Muscle layer of colon (tissue), 2 donors: ENCODE results near the gene LRP4.
"Not testable (repeated sequence)": the region's sequence is repeated elsewhere in the genome, so short reads cannot be mapped to it uniquely, and the experiment has no call there.

Source experiments
- H3K27ac ChIP-seq: one replicate; pipeline ENCODE4 v1.7.0; 2013; ENCODE audit warnings: low read depth, mild to moderate bottlenecking, low read length, moderate library complexity
- H3K27me3 ChIP-seq, 2 donors: one replicate each; pipeline ENCODE4 v1.7.0; 2013; ENCODE audit warnings: low read length in 2 of 2, mild to moderate bottlenecking in 2 of 2; ENCODE audit not compliant: insufficient read depth in 2 of 2, control insufficient read depth in 1 of 2
- H3K36me3 ChIP-seq: one replicate; pipeline ENCODE4 v1.7.0; 2013; ENCODE audit warnings: mild to moderate bottlenecking, low read length; ENCODE audit not compliant: insufficient read depth
- H3K4me1 ChIP-seq: one replicate; pipeline ENCODE4 v1.7.0; 2013; ENCODE audit warnings: mild to moderate bottlenecking, low read length; ENCODE audit not compliant: insufficient read depth
- H3K4me3 ChIP-seq, 2 donors: one replicate each; pipeline ENCODE4 v1.7.0; 2013; ENCODE audit warnings: low read length in 2 of 2, low read depth in 1 of 2, mild to moderate bottlenecking in 1 of 2, moderate library complexity in 1 of 2
- H3K9ac ChIP-seq: one replicate; pipeline ENCODE4 v1.7.0; 2013; ENCODE audit warnings: low read length
- H3K9me3 ChIP-seq: one replicate; pipeline ENCODE4 v1.7.0; 2013; ENCODE audit warnings: mild to moderate bottlenecking, low read length
- donor health status: abdominal sarcoma.
- donor health status: Adenocarcinoma of cecum.

LRP4 gene

GRCh38 chr11:46948378-46949131, 30.2 kb upstream of the LRP4 start:
- Histone ChIP-seq H3K4me1 (peaks cover 12% of the 10 kb centered on the region), H3K27me3 (no peaks in the 10 kb centered on the region), H3K9ac (no peak overlapping the region), H3K4me3 (no peak overlapping the region), H3K9me3 (no peaks in the 10 kb centered on the region), H3K27ac (no peak overlapping the region), H3K36me3 (no peaks in the 10 kb centered on the region)

GRCh38 chr11:46947399-46948077, 29.2 kb upstream of the LRP4 start:
- no peak overlapping the region for H3K27ac ChIP-seq

GRCh38 chr11:46944356-46945075, 26.2 kb upstream of the LRP4 start:
- H3K9ac ChIP-seq: no peak overlapping the region
- no peaks in the 10 kb centered on the region for H3K36me3 ChIP-seq
- H3K9me3 ChIP-seq: no peaks in the 10 kb centered on the region
- no peak overlapping the region for H3K4me3 ChIP-seq
- no peak overlapping the region for H3K27ac ChIP-seq
- H3K27me3 ChIP-seq: no peaks in the 10 kb centered on the region
- H3K4me1 ChIP-seq: peaks cover 12% of the 10 kb centered on the region

More at GRCh38 chr11:46947399-46948077, 29.2 kb upstream of the LRP4 start:
- peaks cover 12% of the 10 kb centered on the region for H3K4me1 ChIP-seq
- no peaks in the 10 kb centered on the region for H3K36me3 ChIP-seq
- H3K9ac ChIP-seq: no peak overlapping the region
- H3K4me3 ChIP-seq: no peak overlapping the region
- H3K9me3 ChIP-seq: no peaks in the 10 kb centered on the region
- H3K27me3 ChIP-seq: no peaks in the 10 kb centered on the region

- H3K9me3 ChIP-seq: no peaks in the 10 kb centered on the region
- no peaks in the 10 kb centered on the region for H3K4me1 ChIP-seq
- H3K27me3 ChIP-seq: no peaks in the 10 kb centered on the region
- no peak overlapping the region for H3K4me3 ChIP-seq
- H3K36me3 ChIP-seq: no peaks in the 10 kb centered on the region
- no peak overlapping the region for H3K27ac ChIP-seq
- H3K9ac ChIP-seq: no peak overlapping the region
Measured at GRCh38 chr11:46942172-46942571, 23.8 kb upstream of the LRP4 start.

- peak within 1 kb of the TSS; percentile 52 for H3K27ac ChIP-seq
- H3K36me3 ChIP-seq: no peaks in the 10 kb centered on the region
- peak within 1 kb of the TSS; percentile 79 for H3K4me3 ChIP-seq
- no peaks in the 10 kb centered on the region for H3K27me3 ChIP-seq
- H3K4me1 ChIP-seq: no peaks in the 10 kb centered on the region
- H3K9ac ChIP-seq: peak within 1 kb of the TSS; percentile 45
- no peaks in the 10 kb centered on the region for H3K9me3 ChIP-seq
Measured at GRCh38 chr11:46936138-46937110, 18.1 kb upstream of the LRP4 start, which contains the start of gene CSTPP1. Gene CSTPP1, plus strand, starts transcription at chr11:46936761. Its CDS starts 45 bp downstream, at chr11:46936806.

GRCh38 chr11:46930089-46930488, 11.7 kb upstream of the LRP4 start:
- H3K4me3 ChIP-seq: no peak overlapping the region
- no peak overlapping the region for H3K9ac ChIP-seq
- no peak overlapping the region for H3K27ac ChIP-seq
- no peaks in the 10 kb centered on the region for H3K36me3 ChIP-seq
- H3K27me3 ChIP-seq: no peaks in the 10 kb centered on the region
- H3K9me3 ChIP-seq: no peaks in the 10 kb centered on the region
- H3K4me1 ChIP-seq: no peaks in the 10 kb centered on the region

- not testable (repeated sequence) for H3K4me1 ChIP-seq, H3K9me3 ChIP-seq, H3K9ac ChIP-seq, H3K4me3 ChIP-seq, H3K27ac ChIP-seq, H3K27me3 ChIP-seq, H3K36me3 ChIP-seq
Measured at GRCh38 chr11:46928701-46929100, 10.4 kb upstream of the LRP4 start.

GRCh38 chr11:46927928-46928327, 9.6 kb upstream of the LRP4 start:
- H3K36me3 ChIP-seq, H3K9me3 ChIP-seq, H3K4me1 ChIP-seq, H3K9ac ChIP-seq, H3K27me3 ChIP-seq, H3K27ac ChIP-seq, H3K4me3 ChIP-seq: not testable (repeated sequence)

- H3K9me3 ChIP-seq: no peaks in the 10 kb centered on the region
- no peak overlapping the region for H3K9ac ChIP-seq
- H3K4me1 ChIP-seq: peaks cover 44% of the 10 kb centered on the region
- H3K27ac ChIP-seq: peak overlapping the region; percentile 61
- H3K4me3 ChIP-seq: no peak overlapping the region
- peaks cover 0 to 7% of the 10 kb centered on the region in 2 donors for H3K27me3 ChIP-seq
- no peaks in the 10 kb centered on the region for H3K36me3 ChIP-seq
Measured at GRCh38 chr11:46920755-46921154, 2.4 kb upstream of the LRP4 start.

GRCh38 chr11:46918788-46919513, 601 bp upstream of the LRP4 start:
- Histone ChIP-seq H3K4me3 (peak overlapping the region; percentile 25 to 49), H3K27me3 (peaks cover 0 to 7% of the 10 kb centered on the region in 2 donors), H3K36me3 (no peaks in the 10 kb centered on the region), H3K27ac (no peak overlapping the region), H3K9me3 (no peaks in the 10 kb centered on the region), H3K9ac (peak overlapping the region; percentile 33), H3K4me1 (peaks cover 53% of the 10 kb centered on the region)
